ENCODE measurements around the gene RPTOR. TPM values are rescaled to one million over a fixed set of nuclear protein-coding genes. Genes with fewer than 3 reads are reported as not detected.

RPTOR gene
- total RNA-seq, 2 experiments from 2014 or later = 48.7 to 58.2 TPM

DNA sequence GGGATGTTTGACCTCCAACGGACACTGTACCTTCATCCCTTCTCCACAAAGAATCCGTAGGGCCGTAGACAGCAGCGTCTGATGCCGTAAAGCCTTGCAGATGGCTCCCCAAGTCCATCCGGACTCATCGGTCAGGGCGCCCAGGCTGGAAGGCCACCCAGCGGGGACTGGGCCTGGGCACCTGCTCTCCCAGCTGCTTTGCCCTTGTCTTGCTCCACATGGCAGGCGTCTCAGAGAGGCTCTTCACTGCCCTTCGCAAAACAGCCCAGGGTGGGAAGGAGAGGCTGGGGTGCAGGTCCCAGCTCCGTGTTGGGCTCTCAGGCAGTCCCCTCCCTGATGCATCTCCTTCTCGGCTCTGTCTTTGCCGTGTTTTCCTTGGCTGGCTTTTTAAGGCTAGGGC lies 6.2 kb upstream of the RPTOR start:
- Mint-ChIP-seq H3K4me1 (peaks cover 8% of the 10 kb centered on the region), H3K36me3 (ENCODE audit: low read depth) (no peaks in the 10 kb centered on the region), H3K27me3 (peaks cover 17% of the 10 kb centered on the region), H3K4me3 (no peak overlapping the region), H3K9me3 (no peaks in the 10 kb centered on the region), H3K27ac (no peak overlapping the region)
- ChIA-PET CTCF (interaction anchor here (1.3 to 1.4 kb wide), 2 partner anchors 10 to 16 kb away, joined by 3 to 4 read pairs; no protein-coding TSS in a partner anchor), POLR2A (no interaction called here)
- no peak for DNase-seq

DNA sequence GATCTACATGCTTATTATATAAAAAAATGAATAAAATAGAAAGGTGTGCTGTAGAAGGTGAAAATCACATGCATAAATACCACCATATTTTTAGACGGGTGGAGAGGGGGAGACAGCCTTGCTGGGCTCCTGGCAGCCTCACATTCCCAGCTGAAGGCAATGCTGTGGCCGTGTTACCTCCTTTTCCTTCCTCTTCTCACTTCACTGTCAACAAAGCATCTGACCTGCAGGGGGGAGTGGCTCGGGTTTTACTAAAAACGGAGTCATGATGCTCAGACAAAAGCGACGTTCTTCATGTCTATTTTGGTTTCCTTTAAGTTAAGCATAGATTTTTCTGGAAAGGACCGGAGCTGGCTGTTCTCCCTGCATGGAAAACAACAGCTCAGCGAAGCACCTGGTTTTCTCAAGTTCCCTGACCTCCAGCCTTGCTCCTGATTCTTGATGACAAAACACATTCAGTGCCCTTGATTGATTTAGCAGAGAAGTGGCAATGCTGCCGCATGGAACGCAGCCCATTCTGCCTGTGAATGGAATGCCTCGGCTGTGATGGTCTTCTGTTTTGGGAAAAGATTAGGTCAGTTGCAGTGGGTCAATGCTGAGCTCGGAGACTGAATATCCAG lies 5.5 kb upstream of the RPTOR start:
- ChIA-PET CTCF (interaction anchor here (1.3 to 1.4 kb wide), 2 partner anchors 10 to 16 kb away, joined by 3 to 4 read pairs; no protein-coding TSS in a partner anchor), POLR2A (no interaction called here)
- Mint-ChIP-seq H3K4me1 (peaks cover 11% of the 10 kb centered on the region), H3K4me3 (peak overlapping the region; percentile 10), H3K27me3 (peaks cover 17% of the 10 kb centered on the region), H3K9me3 (no peaks in the 10 kb centered on the region), H3K36me3 (ENCODE audit: low read depth) (no peaks in the 10 kb centered on the region), H3K27ac (no peak overlapping the region)
- peak; percentile 31 for DNase-seq

DNA sequence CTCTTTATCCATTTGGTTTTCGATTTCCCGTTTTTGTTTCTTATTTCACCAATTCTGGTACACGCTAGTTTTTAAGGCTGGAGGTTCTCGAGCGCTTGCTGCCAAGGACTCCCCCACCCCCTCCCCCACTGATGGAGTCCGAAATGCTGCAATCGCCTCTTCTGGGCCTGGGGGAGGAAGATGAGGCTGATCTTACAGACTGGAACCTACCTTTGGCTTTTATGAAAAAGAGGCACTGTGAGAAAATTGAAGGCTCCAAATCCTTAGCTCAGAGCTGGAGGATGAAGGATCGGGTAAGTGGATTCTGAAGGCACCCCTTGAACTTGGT lies 825 bp downstream of the RPTOR start:
- no peaks in the 10 kb centered on the region for H3K9me3 Mint-ChIP-seq
- CTCF ChIA-PET = interaction anchor here (1.2 to 1.7 kb wide), 4 partner anchors 10 to 21 kb away, joined by 3 to 5 read pairs (median 4); no protein-coding TSS in a partner anchor
- POLR2A ChIA-PET = no interaction called here
- H3K4me1 Mint-ChIP-seq = peaks cover 39% of the 10 kb centered on the region
- H3K27me3 Mint-ChIP-seq = peaks cover 9% of the 10 kb centered on the region
- H3K4me3 Mint-ChIP-seq = peak overlapping the region; percentile 86
- no peaks in the 10 kb centered on the region for H3K36me3 Mint-ChIP-seq (ENCODE audit: low read depth)
- H3K27ac Mint-ChIP-seq = peak overlapping the region; percentile 91
- no peak for DNase-seq

DNA sequence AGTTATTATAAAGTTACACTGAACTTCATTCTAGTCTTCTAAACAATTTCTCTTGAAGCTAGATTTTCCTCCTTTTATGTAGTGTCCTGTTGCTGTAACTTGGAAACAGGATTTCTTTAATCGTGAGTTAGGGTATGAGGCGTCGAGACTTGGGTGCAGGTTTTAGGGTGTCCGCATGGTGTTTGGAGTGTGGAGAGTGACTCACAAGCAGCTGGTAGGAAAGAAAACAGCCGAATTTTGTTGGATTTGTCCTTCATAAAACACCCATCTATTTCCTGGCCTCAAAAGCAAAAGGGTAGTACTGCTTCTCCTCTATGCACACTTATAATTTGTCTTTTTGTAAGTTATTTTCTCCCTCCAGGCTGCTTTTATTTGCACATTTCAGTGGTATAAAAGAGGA lies 1.6 kb downstream of the RPTOR start:
- Mint-ChIP-seq H3K36me3 (ENCODE audit: low read depth) (no peaks in the 10 kb centered on the region), H3K4me3 (peak overlapping the region; percentile 86), H3K9me3 (no peaks in the 10 kb centered on the region), H3K27ac (peak overlapping the region; percentile 2), H3K4me1 (peaks cover 41% of the 10 kb centered on the region), H3K27me3 (peaks cover 9% of the 10 kb centered on the region)
- ChIA-PET CTCF (interaction anchor here (1.2 to 1.5 kb wide), 3 partner anchors 13 to 29 kb away, joined by 3 read pairs; no protein-coding TSS in a partner anchor), POLR2A (no interaction called here)
- DNase-seq = no peak

DNA sequence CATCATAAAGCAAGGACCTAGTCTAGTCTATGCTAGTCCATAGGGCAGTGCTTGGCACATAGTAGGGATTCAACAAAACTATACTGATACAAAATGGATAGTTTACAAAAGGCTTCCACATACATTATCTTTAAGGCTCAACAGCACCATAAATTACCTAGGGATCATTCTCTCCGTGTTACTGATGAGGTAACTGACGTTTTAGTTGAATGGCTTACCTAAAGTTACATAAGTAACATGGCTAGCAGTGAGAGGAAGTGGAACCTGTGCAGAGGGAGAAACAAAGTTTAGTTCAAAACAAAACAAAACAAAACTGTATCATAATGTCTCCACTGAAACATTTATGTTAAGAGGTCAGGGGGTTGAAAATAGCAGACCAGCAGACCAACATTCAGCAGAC lies 7.9 kb downstream of the RPTOR start:
- CTCF ChIA-PET = no interaction called here
- no peak overlapping the region for H3K27ac Mint-ChIP-seq
- no peaks in the 10 kb centered on the region for H3K27me3 Mint-ChIP-seq
- no peak for DNase-seq
- H3K9me3 Mint-ChIP-seq = no peaks in the 10 kb centered on the region
- peaks cover 19% of the 10 kb centered on the region for H3K4me1 Mint-ChIP-seq
- H3K36me3 Mint-ChIP-seq (ENCODE audit: low read depth) = peaks cover 3% of the 10 kb centered on the region
- POLR2A ChIA-PET = no interaction called here
- H3K4me3 Mint-ChIP-seq = no peak overlapping the region

DNA sequence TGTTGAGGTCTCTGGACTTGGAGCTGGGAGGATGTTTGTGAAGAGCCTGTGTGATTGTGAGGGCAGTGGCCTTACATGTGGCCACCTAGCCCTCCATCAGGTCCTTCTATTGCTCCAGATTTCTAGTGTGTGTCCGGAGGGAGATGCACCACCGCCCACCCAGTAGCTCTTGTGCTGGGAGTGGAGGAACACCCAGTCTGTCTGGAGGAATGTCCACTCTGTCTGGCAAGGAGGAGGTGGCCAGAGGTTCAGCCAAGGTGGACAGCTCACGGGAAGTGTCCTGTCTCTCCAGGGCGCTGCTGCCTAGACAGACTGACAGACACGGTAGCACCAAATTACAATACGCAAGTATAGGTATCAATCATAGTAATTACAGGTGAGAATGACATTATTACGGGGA lies 10.6 kb downstream of the RPTOR start:
- Mint-ChIP-seq H3K9me3 (no peaks in the 10 kb centered on the region), H3K27me3 (no peaks in the 10 kb centered on the region), H3K4me3 (no peak overlapping the region), H3K36me3 (ENCODE audit: low read depth) (peaks cover 3% of the 10 kb centered on the region), H3K27ac (no peak overlapping the region), H3K4me1 (peaks cover 11% of the 10 kb centered on the region)
- CTCF ChIA-PET = interaction anchor here (0.9 to 1.4 kb wide), 3 partner anchors 8 to 49 kb away, joined by 3 to 4 read pairs (median 4); partner anchors contain the start of gene RPTOR
- no peak for DNase-seq
- POLR2A ChIA-PET = no interaction called here

DNA sequence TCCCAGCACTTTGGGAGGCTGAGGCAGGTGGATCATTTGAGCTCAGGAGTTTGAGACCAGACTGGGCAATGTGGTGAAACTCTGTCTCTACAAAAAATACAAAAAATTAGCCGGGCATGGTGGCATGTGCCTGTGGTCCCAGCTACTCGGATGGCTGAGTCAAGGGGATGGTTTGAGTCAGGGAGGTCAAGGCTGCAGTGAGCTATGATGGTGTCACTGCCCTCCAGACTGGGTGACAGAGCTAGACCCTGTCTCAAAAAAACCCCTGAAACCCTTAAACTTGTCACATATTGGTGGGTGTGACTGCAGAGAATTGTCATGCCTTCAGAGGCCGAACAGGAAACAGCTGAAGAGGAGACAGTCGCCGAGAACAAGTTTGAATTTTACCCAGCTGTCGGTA lies 13.4 kb downstream of the RPTOR start:
- POLR2A ChIA-PET = no interaction called here
- H3K4me1 Mint-ChIP-seq = peaks cover 3% of the 10 kb centered on the region
- H3K27me3 Mint-ChIP-seq = no peaks in the 10 kb centered on the region
- CTCF ChIA-PET = interaction anchor here (0.5 to 2.3 kb wide), 5 partner anchors 9 to 341 kb away, joined by 3 to 8 read pairs (median 3); no protein-coding TSS in a partner anchor
- H3K27ac Mint-ChIP-seq = no peak overlapping the region
- peaks cover 3% of the 10 kb centered on the region for H3K36me3 Mint-ChIP-seq (ENCODE audit: low read depth)
- DNase-seq = no peak
- no peaks in the 10 kb centered on the region for H3K9me3 Mint-ChIP-seq
- no peak overlapping the region for H3K4me3 Mint-ChIP-seq

DNA sequence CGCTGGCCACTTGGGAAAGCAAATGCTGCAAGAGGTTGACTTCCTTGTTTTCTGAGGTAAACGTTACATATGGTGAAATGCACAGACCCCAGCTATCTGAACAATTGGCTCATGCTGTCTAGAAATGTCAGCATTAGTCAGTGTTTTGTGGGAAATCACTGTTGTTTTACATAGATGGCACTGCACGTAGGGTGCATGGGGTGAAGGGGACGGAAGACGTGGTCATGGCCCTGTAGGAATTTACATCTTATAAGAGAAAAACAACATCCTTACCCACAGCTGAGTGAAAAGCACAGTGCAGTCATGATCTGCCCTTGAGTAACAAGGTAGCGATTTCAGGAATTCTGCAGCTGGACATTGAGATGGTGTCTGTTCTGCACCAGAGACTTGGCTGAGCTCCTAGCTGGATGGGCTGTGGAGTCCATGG lies 15.2 kb downstream of the RPTOR start:
- Mint-ChIP-seq H3K4me1 (peaks cover 12% of the 10 kb centered on the region), H3K4me3 (no peak overlapping the region), H3K27ac (no peak overlapping the region), H3K36me3 (ENCODE audit: low read depth) (peaks cover 3% of the 10 kb centered on the region), H3K9me3 (no peaks in the 10 kb centered on the region), H3K27me3 (no peaks in the 10 kb centered on the region)
- POLR2A ChIA-PET = no interaction called here
- CTCF ChIA-PET = interaction anchor here (1.0 to 2.0 kb wide), 3 partner anchors 13 to 15 kb away, joined by 3 to 5 read pairs (median 4); partner anchors contain the start of gene RPTOR
- DNase-seq = no peak

DNA sequence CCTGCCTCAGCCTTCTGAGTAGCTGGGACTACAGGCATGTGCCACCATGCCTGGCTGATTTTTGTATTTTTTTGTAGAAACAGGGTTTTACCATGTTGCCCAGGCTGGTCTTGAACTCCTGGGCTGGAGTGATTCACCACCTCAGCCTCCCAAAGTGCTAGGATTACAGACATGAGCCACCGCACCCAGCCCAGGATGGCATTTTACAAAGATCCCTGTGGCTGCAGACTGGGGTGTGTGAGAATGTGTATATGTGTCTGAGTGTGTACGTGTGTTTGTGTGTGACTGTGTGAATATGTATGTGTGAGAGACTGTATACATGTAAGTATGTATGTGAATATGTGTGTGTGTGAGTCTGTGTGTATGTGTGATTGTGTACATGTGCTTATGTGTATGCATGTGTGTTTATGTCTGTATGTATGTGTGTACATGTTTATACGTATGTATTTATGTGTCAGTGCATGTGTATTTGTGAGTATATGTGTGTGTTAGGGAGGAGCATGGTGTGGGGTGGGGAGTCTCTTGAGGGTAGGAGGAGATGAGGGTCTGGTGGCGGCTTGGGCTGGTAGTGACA lies 17.0 kb downstream of the RPTOR start:
- CTCF ChIA-PET = no interaction called here
- POLR2A ChIA-PET = no interaction called here
- Mint-ChIP-seq H3K9me3 (no peaks in the 10 kb centered on the region), H3K4me1 (peaks cover 13% of the 10 kb centered on the region), H3K27ac (no peak overlapping the region), H3K27me3 (no peaks in the 10 kb centered on the region), H3K4me3 (no peak overlapping the region), H3K36me3 (ENCODE audit: low read depth) (no peaks in the 10 kb centered on the region)
- DNase-seq = no peak

DNA sequence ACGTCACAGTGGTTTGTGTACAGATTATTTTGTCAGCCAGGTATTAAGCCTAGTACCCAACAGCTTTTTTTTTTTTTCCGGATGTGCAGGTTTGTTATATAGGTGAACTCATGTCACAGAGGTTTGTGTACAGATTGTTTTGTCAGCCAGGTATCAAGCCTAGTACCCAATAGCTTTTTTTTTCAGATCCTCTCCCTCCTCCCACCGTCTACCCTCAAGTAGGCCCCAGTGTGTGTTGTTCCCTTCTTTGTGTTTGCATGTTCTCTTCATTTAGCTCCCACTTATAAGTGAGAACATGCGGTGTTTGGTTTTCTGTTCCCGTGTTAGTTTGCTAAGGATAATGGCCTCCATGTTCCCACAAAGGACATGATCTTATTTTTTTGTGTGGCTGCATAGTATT lies 19.9 kb downstream of the RPTOR start:
- ChIA-PET POLR2A (no interaction called here), CTCF (interaction anchor here (0.5 to 0.6 kb wide), 3 partner anchors 796 to 1915 kb away, joined by 3 to 5 read pairs (median 3); no protein-coding TSS in a partner anchor)
- no peak for DNase-seq
- Mint-ChIP-seq H3K4me1 (peaks cover 15% of the 10 kb centered on the region), H3K9me3 (no peaks in the 10 kb centered on the region), H3K4me3 (no peak overlapping the region), H3K27ac (no peak overlapping the region), H3K27me3 (no peaks in the 10 kb centered on the region), H3K36me3 (ENCODE audit: low read depth) (peaks cover 5% of the 10 kb centered on the region)

DNA sequence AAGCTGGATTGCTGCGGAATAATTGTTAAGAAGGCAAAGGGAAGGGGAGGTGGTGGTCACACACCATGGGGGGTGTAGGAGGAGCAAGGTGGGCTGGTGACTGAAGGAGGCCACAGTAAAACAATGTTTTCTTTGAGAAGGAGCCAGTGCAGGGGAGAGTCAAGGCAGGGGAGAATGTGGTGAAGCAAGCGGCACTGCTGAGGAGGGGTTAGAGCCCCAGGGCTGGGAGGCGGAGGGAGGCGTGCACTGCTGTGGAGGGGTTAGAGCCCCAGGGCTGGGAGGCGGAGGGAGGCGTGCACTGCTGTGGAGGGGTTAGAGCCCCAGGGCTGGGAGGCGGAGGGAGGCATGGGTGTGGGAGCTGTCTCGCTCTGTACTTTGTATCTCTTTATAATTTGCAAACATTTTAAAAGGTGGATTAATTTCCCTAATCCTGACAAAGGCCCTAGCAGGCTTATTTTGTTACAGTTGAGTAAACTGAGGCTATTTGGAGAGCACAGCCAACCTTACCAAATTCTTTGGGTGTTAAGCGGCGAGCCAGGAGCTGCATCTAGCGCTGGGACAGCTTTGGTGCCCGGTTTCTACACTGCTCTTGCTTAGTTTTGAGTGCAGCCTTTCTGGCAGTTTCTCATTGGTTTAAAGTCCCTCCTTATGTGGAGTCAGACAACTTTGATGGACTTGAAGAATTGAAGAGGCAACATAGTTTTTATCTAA lies 20.9 kb downstream of the RPTOR start:
- ChIA-PET CTCF (interaction anchor here (0.6 kb wide), 1 partner anchor 345 kb away, joined by 5 read pairs; no protein-coding TSS in a partner anchor), POLR2A (no interaction called here)
- Mint-ChIP-seq H3K4me1 (peaks cover 18% of the 10 kb centered on the region), H3K36me3 (ENCODE audit: low read depth) (peaks cover 5% of the 10 kb centered on the region), H3K4me3 (no peak overlapping the region), H3K27ac (no peak overlapping the region), H3K9me3 (no peaks in the 10 kb centered on the region), H3K27me3 (no peaks in the 10 kb centered on the region)
- no peak for DNase-seq

DNA sequence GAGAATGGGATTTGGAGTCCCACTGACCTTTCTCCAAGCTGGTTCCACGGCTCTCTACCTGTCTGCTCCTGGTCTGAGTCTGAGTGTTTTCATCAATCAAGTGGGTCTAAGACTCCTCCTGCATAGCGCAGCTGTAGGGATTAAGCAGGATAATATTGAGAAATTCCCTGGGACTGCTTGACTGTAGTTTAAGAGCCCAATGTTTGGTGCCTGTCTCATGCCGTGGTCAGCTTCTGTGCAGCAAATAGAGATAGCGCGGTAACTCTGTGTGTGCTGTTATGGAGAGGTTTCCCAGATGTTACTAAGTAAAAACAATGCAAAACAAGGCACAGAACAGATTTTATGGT lies 21.4 kb downstream of the RPTOR start:
- no peak for DNase-seq
- ChIA-PET POLR2A (no interaction called here), CTCF (interaction anchor here (0.6 kb wide), 1 partner anchor 344 kb away, joined by 5 read pairs; no protein-coding TSS in a partner anchor)
- H3K9me3 Mint-ChIP-seq = no peaks in the 10 kb centered on the region
- no peak overlapping the region for H3K4me3 Mint-ChIP-seq
- H3K27me3 Mint-ChIP-seq = no peaks in the 10 kb centered on the region
- H3K27ac Mint-ChIP-seq = no peak overlapping the region
- peaks cover 7% of the 10 kb centered on the region for H3K36me3 Mint-ChIP-seq (ENCODE audit: low read depth)
- peaks cover 18% of the 10 kb centered on the region for H3K4me1 Mint-ChIP-seq

DNA sequence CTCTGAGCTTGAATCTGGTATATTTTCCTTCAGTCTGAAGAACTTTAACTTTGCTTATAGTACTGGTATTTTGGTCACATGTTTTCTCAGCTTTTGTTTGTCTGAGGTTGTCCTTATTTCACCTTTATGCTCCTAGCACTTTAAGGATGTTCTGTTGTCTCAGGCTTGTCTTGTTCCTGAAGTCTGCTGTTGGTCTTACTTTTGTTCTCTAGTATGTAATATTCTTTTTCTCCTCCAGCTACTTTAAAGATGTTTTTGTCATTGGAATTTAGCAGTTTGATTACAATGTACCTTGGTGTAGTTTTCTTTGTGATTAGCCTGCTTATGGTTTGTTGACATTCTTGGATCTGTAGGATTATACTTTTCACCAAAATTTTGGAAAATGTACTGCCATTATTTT lies 23.6 kb downstream of the RPTOR start:
- POLR2A ChIA-PET = no interaction called here

More for the DNA sequence above, 23.6 kb downstream of the RPTOR start:
- Mint-ChIP-seq H3K36me3 (ENCODE audit: low read depth) (peaks cover 7% of the 10 kb centered on the region), H3K9me3 (no peaks in the 10 kb centered on the region), H3K4me3 (no peak overlapping the region), H3K27ac (no peak overlapping the region), H3K4me1 (peaks cover 16% of the 10 kb centered on the region), H3K27me3 (no peaks in the 10 kb centered on the region)
- no peak for DNase-seq
- CTCF ChIA-PET = interaction anchor here (1.6 kb wide), 1 partner anchor 9 kb away, joined by 4 read pairs; no protein-coding TSS in a partner anchor

Measured in activated CD4-positive, alpha-beta T cell treated with anti-CD3 and anti-CD28 coated beads, Interleukin-2, amount 10 ng/mL, durations not matched to agents 7 days and 5 days (primary cell).